Activated CD4-positive, alpha-beta memory T cell treated with anti-CD3 and anti-CD28 coated beads, Interleukin-2, amount 10 ng/mL, durations not matched to agents 7 days and 5 days (primary cell): Measurements from ENCODE around the gene NPRL2. TPM values are rescaled to one million over a fixed set of nuclear protein-coding genes. Genes with fewer than 3 reads are reported as not detected.

Source experiments
- CTCF ChIA-PET: fragments of 350-600 bp; sonication (Branson Sonifier 250); formaldehyde crosslinking; loops from one replicate; lab custom pipeline; 2021; ENCODE audit warnings: antibody characterized with exemption, inconsistent platforms; lab: Charles Lee
- POLR2A ChIA-PET: fragments of 350-600 bp; sonication (Branson Sonifier 250); formaldehyde crosslinking; loops from one replicate; lab custom pipeline; 2021; ENCODE audit warnings: antibody characterized with exemption; lab: Charles Lee
- DNase-seq: peaks from one replicate; pipeline ENCODE4 v3.0.0-alpha.2; 2020
- H3K27ac Mint-ChIP-seq: one replicate; pipeline ENCODE4 v1.8.0; 2021; ENCODE audit warnings: mild to moderate bottlenecking, mixed read lengths
- H3K27me3 Mint-ChIP-seq: one replicate; pipeline ENCODE4 v1.8.0; 2021; ENCODE audit warnings: mixed read lengths
- H3K36me3 Mint-ChIP-seq: one replicate; pipeline ENCODE4 v1.8.0; 2021; ENCODE audit warnings: low read depth, mixed read lengths
- H3K4me1 Mint-ChIP-seq: one replicate; pipeline ENCODE4 v1.8.0; 2021; ENCODE audit warnings: mixed read lengths
- H3K4me3 Mint-ChIP-seq: one replicate; pipeline ENCODE4 v1.8.0; 2021; ENCODE audit warnings: mild to moderate bottlenecking, mixed read lengths
- H3K9me3 Mint-ChIP-seq: one replicate; pipeline ENCODE4 v1.8.0; 2021; ENCODE audit warnings: mixed read lengths
- total RNA-seq, 2 experiments: library from RNA; stranded (reverse); gene quantifications; one replicate each; pipeline ENCODE4 v1.2.3, GENCODE V29; 2021

The NPRL2 gene
- 10 to 100 TPM; 48.8 to 50.1 TPM for total RNA-seq

GRCh38 chr3:50350527-50351322, at the start of gene NPRL2, which contains the start of gene CYB561D2:
Gene NPRL2 (minus strand): TSS chr3:50350775. CDS start chr3:50350652, 123 bp downstream.
Gene CYB561D2 (plus strand): TSS chr3:50350862. CDS start chr3:50351434, 572 bp downstream.
- DNase-seq: peak; percentile 99
- H3K36me3 Mint-ChIP-seq: peaks cover 49% of the 10 kb centered on the region
- POLR2A ChIA-PET: interaction anchor here (0.9 to 32.1 kb wide), 17 partner anchors 8 to 268 kb away, joined by 3 to 704 read pairs (median 5); partner anchors contain the start of genes CISH, HEMK1, HYAL2 and HYAL3
- peak within 1 kb of the TSS; percentile 91 for H3K4me3 Mint-ChIP-seq
- H3K4me1 Mint-ChIP-seq: peaks cover 66% of the 10 kb centered on the region
- CTCF ChIA-PET: interaction anchor here (0.7 to 7.0 kb wide), 11 partner anchors 9 to 263 kb away, joined by 3 to 65 read pairs (median 4); partner anchors contain the start of genes CISH, HYAL3, NAA80 and RASSF1
- no peaks in the 10 kb centered on the region for H3K27me3 Mint-ChIP-seq
- H3K9me3 Mint-ChIP-seq: no peaks in the 10 kb centered on the region
- H3K27ac Mint-ChIP-seq: peak within 1 kb of the TSS; percentile 93

GRCh38 chr3:50396502-50396901, 45.9 kb upstream of the NPRL2 start:
- POLR2A ChIA-PET: interaction anchor here (1.1 kb wide), 1 partner anchor 10 kb away, joined by 3 read pairs; no protein-coding TSS in a partner anchor

DNA sequence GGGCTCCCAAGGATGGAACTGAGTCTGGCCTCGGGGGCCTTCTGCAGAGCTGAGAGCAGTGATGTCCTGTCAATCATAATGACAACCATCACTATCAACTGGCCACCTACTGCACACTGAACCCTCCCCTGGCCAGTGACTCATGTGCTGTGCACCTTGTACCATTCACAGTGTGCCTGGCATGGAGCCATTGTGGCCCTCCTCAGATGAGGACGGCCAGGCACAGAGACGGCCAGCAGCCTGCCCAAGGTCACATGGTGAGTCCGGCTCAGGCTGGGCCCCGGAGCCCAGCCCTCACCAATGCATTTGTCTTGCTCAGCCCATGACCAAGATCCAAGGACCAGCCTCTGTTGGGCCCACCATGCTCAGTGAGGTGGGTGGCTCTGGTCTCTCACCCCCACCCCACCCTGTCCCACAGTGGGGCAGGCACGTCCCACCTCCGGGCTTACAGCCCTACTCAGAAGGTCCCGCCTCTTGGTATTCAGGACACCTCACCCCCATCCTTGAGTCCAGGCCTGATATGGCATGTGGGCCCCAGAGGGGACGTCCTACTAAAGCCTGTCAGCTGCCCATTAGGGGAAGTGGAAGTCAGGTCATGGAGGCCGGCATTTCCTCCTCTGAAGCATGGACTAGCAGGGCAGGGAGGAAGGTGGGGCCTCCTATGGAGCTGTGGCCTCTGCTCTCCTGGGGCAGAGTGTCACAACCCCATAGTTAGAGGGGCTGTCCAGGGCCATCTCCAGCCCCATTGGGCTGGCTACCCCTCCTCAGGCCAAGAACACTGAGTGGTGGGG, 44.7 kb upstream of the NPRL2 start:
- peaks cover 6% of the 10 kb centered on the region for H3K4me1 Mint-ChIP-seq
- no peak overlapping the region for H3K4me3 Mint-ChIP-seq
- H3K9me3 Mint-ChIP-seq: no peaks in the 10 kb centered on the region
- no peaks in the 10 kb centered on the region for H3K36me3 Mint-ChIP-seq
- CTCF ChIA-PET: interaction anchor here (1.2 kb wide), 1 partner anchor 155 kb away, joined by 3 read pairs; no protein-coding TSS in a partner anchor
- no peaks in the 10 kb centered on the region for H3K27me3 Mint-ChIP-seq
- no peak for DNase-seq
- no peak overlapping the region for H3K27ac Mint-ChIP-seq
- POLR2A ChIA-PET: no interaction called here

More at GRCh38 chr3:50396502-50396901, 45.9 kb upstream of the NPRL2 start:
- CTCF ChIA-PET: interaction anchor here (1.2 kb wide), 1 partner anchor 153 kb away, joined by 3 read pairs; no protein-coding TSS in a partner anchor
- Mint-ChIP-seq H3K4me3 (no peak overlapping the region), H3K36me3 (no peaks in the 10 kb centered on the region), H3K4me1 (peaks cover 5% of the 10 kb centered on the region), H3K27ac (no peak overlapping the region), H3K9me3 (no peaks in the 10 kb centered on the region), H3K27me3 (no peaks in the 10 kb centered on the region)
- no peak for DNase-seq

GRCh38 chr3:50393061-50393460, 42.5 kb upstream of the NPRL2 start:
- H3K27me3 Mint-ChIP-seq: no peaks in the 10 kb centered on the region
- H3K9me3 Mint-ChIP-seq: no peaks in the 10 kb centered on the region
- ChIA-PET CTCF (no interaction called here), POLR2A (interaction anchor here (1.8 kb wide), 1 partner anchor 13 kb away, joined by 8 read pairs; no protein-coding TSS in a partner anchor)
- no peak overlapping the region for H3K4me3 Mint-ChIP-seq
- no peak for DNase-seq
- peaks cover 6% of the 10 kb centered on the region for H3K4me1 Mint-ChIP-seq
- H3K27ac Mint-ChIP-seq: no peak overlapping the region
- H3K36me3 Mint-ChIP-seq: no peaks in the 10 kb centered on the region

DNA sequence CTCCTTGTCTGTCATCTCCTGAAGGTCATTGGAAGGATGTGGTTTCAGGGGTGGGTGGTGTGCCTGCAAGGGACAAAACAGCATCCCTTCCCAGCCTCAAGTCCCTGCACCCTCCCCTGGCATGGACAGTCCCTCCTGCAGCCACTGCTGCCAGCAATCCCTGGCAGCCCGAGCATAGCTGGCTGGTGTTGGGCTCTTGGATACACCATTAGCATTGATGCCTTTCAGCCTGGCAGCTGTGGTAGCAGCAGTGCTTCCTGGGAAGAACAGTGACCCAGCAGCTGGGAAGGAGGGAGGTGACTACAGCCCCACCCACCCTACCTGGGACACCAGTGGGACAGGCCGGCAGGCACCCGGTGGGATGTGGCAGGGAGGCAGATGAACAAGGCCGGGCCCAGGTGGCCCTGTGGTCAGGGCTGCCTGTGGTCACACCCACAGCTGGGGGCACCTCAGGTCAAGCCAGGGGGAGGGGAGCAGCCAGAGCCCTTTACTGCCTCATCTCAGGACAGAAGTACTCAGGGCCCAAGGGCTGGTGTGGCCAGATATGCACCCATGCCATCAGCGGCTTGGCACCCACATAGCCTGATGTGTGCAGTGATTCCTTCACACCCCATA, 41.6 kb upstream of the NPRL2 start:
- H3K27me3 Mint-ChIP-seq: no peaks in the 10 kb centered on the region
- no peaks in the 10 kb centered on the region for H3K36me3 Mint-ChIP-seq
- H3K27ac Mint-ChIP-seq: no peak overlapping the region
- H3K4me1 Mint-ChIP-seq: peaks cover 6% of the 10 kb centered on the region
- ChIA-PET POLR2A (interaction anchor here (1.8 kb wide), 1 partner anchor 13 kb away, joined by 8 read pairs; no protein-coding TSS in a partner anchor), CTCF (no interaction called here)
- no peak for DNase-seq
- no peaks in the 10 kb centered on the region for H3K9me3 Mint-ChIP-seq
- no peak overlapping the region for H3K4me3 Mint-ChIP-seq

DNA sequence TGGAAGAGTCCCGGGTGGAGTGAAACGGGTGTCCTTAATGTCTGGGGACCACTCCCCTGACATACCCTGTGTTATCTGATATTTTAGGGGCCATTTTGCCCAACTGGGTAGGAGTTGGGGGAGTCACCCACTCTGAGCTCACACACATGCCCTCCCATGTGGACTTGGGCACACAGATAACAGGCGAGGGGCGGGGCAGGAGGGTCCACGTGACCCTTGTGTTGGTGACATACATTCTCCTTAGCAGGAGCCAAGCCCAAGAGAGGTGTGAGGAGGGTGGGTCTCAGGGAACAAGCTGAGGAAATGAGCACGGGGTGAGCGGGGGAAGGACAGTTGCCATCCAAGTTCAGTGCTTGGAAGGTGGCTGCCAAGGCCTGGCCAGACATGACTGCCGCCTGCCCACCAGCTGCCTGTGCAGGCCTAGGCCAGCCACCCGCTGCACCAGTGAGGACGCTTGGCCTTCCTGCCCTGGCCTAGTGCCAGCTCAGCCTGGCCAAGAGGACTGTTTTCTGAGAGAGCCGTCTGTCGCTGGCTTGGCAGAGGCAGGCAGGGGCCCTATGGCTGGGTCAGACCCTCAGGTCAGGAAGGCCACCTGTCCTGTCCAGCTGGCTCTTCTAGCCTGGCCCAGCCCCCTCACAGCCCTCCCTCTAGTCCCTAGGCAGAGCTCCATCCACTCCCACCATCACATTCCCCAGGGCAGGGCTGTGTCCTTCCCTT, 40.1 kb upstream of the NPRL2 start:
- Mint-ChIP-seq H3K4me3 (no peak overlapping the region), H3K27ac (no peak overlapping the region), H3K9me3 (no peaks in the 10 kb centered on the region), H3K27me3 (no peaks in the 10 kb centered on the region), H3K36me3 (no peaks in the 10 kb centered on the region), H3K4me1 (peaks cover 6% of the 10 kb centered on the region)
- POLR2A ChIA-PET: interaction anchor here (1.1 kb wide), 1 partner anchor 30 kb away, joined by 3 read pairs; no protein-coding TSS in a partner anchor
- CTCF ChIA-PET: no interaction called here
- DNase-seq: no peak

- ChIA-PET CTCF (no interaction called here), POLR2A (no interaction called here)
- Mint-ChIP-seq H3K27ac (no peak overlapping the region), H3K27me3 (no peaks in the 10 kb centered on the region), H3K4me1 (peaks cover 6% of the 10 kb centered on the region), H3K4me3 (no peak overlapping the region), H3K9me3 (no peaks in the 10 kb centered on the region), H3K36me3 (no peaks in the 10 kb centered on the region)
- no peak for DNase-seq
These were observed 38.8 kb upstream of the NPRL2 start for GRCh38 chr3:50389414-50389767.

DNA sequence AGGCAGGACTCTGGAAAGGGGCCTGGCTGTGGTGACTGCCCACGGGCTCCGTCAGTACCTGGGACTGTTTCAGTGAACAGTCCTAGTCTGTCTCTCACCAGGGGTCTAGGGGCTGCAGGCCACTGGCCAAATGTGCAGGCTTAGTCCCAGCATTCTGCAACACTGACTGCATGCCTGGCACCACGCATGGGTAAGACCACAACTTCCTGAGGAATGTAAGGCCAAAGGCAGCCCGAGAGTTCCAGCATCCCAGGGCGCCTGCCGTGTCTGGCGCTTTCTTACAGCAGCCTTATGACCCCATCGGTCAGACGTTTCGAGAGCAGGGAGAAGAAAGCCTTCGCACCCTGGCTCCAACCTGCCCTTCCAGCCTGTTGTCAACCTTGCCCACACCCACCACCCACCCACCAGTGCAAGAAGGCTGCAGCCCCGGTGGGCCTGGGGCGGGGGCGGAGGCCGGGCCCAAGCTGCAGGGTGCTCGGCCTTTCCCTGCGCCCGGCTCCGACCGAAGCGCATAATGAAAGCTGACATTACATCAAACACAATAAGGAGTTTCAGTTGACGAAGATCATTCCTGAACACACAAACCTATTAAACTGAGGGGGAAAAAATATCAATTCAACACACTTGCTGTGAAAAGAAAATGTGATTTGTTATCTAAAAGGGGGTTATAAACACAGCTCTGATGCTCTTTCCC, 38.3 kb upstream of the NPRL2 start:
- H3K27ac Mint-ChIP-seq: no peak overlapping the region
- H3K4me1 Mint-ChIP-seq: peaks cover 6% of the 10 kb centered on the region
- H3K4me3 Mint-ChIP-seq: no peak overlapping the region
- H3K9me3 Mint-ChIP-seq: no peaks in the 10 kb centered on the region
- no peaks in the 10 kb centered on the region for H3K27me3 Mint-ChIP-seq
- no peaks in the 10 kb centered on the region for H3K36me3 Mint-ChIP-seq
- ChIA-PET CTCF (no interaction called here), POLR2A (no interaction called here)
- no peak for DNase-seq

DNA sequence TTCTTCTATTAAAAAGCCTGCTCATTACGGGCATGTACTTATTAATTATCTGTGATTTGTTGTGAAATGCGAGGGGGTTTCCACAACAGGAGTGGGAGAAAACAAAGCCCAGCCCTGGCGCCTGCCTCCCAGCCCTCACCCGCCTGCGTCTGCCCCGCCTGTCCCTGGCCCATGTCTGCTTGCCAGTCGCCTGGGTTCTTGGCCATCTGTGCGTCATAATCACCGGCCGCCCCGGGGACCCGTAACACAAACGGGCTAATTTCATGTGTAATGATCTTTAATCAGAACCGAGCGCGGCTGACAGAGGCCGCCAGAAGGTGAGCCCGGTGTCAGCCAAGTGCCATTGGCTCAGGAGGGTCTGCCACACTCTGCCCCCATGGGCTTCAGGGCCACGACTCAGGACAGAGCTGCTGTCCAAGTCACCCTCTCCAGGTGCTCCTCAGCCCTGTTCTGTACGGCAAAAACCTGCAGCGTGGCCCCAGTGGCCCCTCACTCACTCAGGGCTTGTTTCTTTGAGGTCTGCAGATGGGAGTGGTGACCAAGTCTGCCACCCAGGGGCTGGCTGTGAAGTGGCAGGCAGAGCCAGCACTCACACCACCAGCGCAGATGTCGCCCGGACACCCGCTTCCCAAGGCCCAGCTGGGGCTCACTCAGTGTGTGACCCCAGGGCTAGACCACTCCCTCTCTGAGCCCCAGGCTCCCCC, 37.6 kb upstream of the NPRL2 start:
- H3K4me3 Mint-ChIP-seq: no peak overlapping the region
- H3K36me3 Mint-ChIP-seq: no peaks in the 10 kb centered on the region
- no peak overlapping the region for H3K27ac Mint-ChIP-seq
- no peaks in the 10 kb centered on the region for H3K27me3 Mint-ChIP-seq
- H3K9me3 Mint-ChIP-seq: no peaks in the 10 kb centered on the region
- ChIA-PET CTCF (no interaction called here), POLR2A (no interaction called here)
- DNase-seq: no peak
- peaks cover 6% of the 10 kb centered on the region for H3K4me1 Mint-ChIP-seq

- Mint-ChIP-seq H3K27me3 (no peaks in the 10 kb centered on the region), H3K27ac (no peak overlapping the region), H3K36me3 (no peaks in the 10 kb centered on the region), H3K4me3 (no peak overlapping the region), H3K4me1 (no peaks in the 10 kb centered on the region), H3K9me3 (no peaks in the 10 kb centered on the region)
- ChIA-PET CTCF (no interaction called here), POLR2A (interaction anchor here (1.3 kb wide), 1 partner anchor 11 kb away, joined by 3 read pairs; no protein-coding TSS in a partner anchor)
- DNase-seq: no peak
These were observed 35.2 kb upstream of the NPRL2 start for GRCh38 chr3:50385754-50386153.

DNA sequence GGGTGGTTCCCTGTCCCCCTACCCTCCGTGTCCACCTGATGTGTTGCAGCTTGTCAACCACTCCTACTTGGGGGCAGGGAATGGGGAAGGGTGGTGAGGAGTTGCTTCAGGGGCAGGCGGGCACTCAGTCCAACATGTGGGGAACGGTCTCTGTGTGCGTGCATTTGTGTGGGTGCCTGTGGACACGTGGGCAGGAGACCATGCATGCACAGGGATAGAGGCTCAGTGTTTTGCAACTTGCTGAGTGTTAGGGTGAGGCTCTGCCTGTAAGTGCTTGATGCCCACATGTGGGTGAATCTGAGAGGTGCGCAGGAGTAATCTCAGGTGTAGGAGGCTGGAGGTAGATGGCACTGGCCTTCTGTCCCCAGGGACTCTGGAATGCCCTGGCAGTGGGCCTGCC, 33.2 kb upstream of the NPRL2 start:
- H3K27me3 Mint-ChIP-seq: no peaks in the 10 kb centered on the region
- H3K9me3 Mint-ChIP-seq: no peaks in the 10 kb centered on the region
- H3K4me1 Mint-ChIP-seq: no peaks in the 10 kb centered on the region
- no peaks in the 10 kb centered on the region for H3K36me3 Mint-ChIP-seq
- H3K4me3 Mint-ChIP-seq: no peak overlapping the region
- ChIA-PET CTCF (no interaction called here), POLR2A (no interaction called here)
- no peak for DNase-seq
- H3K27ac Mint-ChIP-seq: no peak overlapping the region
